Neuronal stem cell (in vitro differentiated cells): ENCODE measurements around the gene MGMT.

Experiments used
- DNase-seq: peaks from one replicate; pipeline ENCODE4 v3.0.0-alpha.2; 2013; ENCODE audit warnings: low spot score
- H2AFZ ChIP-seq: one replicate; pipeline ENCODE4 v1.6.1; 2013; ENCODE audit warnings: mild to moderate bottlenecking, low read length, inconsistent platforms
- H2AK5ac ChIP-seq: 2 replicates; pipeline ENCODE4 v1.6.1; 2013; ENCODE audit warnings: low read depth, mild to moderate bottlenecking, inconsistent platforms, low read length, moderate library complexity, mixed read lengths
- H2BK120ac ChIP-seq: 2 replicates; pipeline ENCODE4 v1.6.1; 2013; ENCODE audit warnings: low read depth, mild to moderate bottlenecking, inconsistent platforms, low read length, moderate library complexity, mixed read lengths
- H2BK12ac ChIP-seq: one replicate; pipeline ENCODE4 v1.6.1; 2013; ENCODE audit warnings: low read length, inconsistent platforms
- H2BK15ac ChIP-seq: 2 replicates; pipeline ENCODE4 v1.6.1; 2013; ENCODE audit warnings: mild to moderate bottlenecking, low read length, inconsistent platforms, mixed read lengths
- H2BK5ac ChIP-seq: one replicate; pipeline ENCODE4 v1.6.1; 2013; ENCODE audit warnings: inconsistent platforms, mild to moderate bottlenecking, low read length, moderate library complexity
- H3K14ac ChIP-seq: one replicate; pipeline ENCODE4 v1.6.1; 2013; ENCODE audit warnings: low read length, inconsistent platforms
- H3K18ac ChIP-seq: 2 replicates; pipeline ENCODE4 v1.6.1; 2013; ENCODE audit warnings: low read length, inconsistent platforms
- H3K23ac ChIP-seq: 2 replicates; pipeline ENCODE4 v1.6.1; 2013; ENCODE audit warnings: low read depth, mild to moderate bottlenecking, mixed read lengths, low read length, inconsistent platforms; ENCODE audit not compliant: poor library complexity
- H3K27ac ChIP-seq: replicated peaks from 3 replicates; pipeline ENCODE4 v1.5.1; 2013; ENCODE audit warnings: low read length, inconsistent platforms
- H3K27me3 ChIP-seq, 3 experiments: 2 replicates each; pipeline ENCODE4 v1.6.1; 2013; ENCODE audit warnings: low read length in 3 of 3, mild to moderate bottlenecking in 2 of 3, inconsistent platforms in 1 of 3, low read depth in 1 of 3, mixed read lengths in 1 of 3, moderate library complexity in 1 of 3; ENCODE audit not compliant: control insufficient read depth in 3 of 3, insufficient read depth in 3 of 3
- H3K36me3 ChIP-seq, 2 donors: replicated peaks in 1 of 2; 2 replicates each; pipeline ENCODE4 v1.6.1; 2013; ENCODE audit warnings: low read length in 2 of 2; ENCODE audit not compliant: control insufficient read depth in 2 of 2, insufficient read depth in 2 of 2
- H3K4ac ChIP-seq: 2 replicates; pipeline ENCODE4 v1.6.1; 2013; ENCODE audit warnings: inconsistent platforms, mild to moderate bottlenecking, low read length, moderate library complexity
- H3K4me1 ChIP-seq, 2 donors: 1 replicate in 1 of 2; 2 replicates in 1 of 2; pipeline ENCODE4 v1.6.1; 2013; ENCODE audit warnings: low read length in 2 of 2, low read depth in 1 of 2; ENCODE audit not compliant: control insufficient read depth in 2 of 2, insufficient read depth in 1 of 2
- H3K4me2 ChIP-seq: one replicate; pipeline ENCODE4 v1.6.1; 2013; ENCODE audit warnings: mild to moderate bottlenecking, low read length, inconsistent platforms; ENCODE audit not compliant: insufficient read depth, poor library complexity, severe bottlenecking
- H3K4me3 ChIP-seq, 2 donors: 2 replicates each; pipeline ENCODE4 v1.5.1; 2013; ENCODE audit warnings: low read length in 2 of 2, mild to moderate bottlenecking in 2 of 2, inconsistent platforms in 1 of 2, moderate library complexity in 1 of 2
- H3K79me1 ChIP-seq: one replicate; pipeline ENCODE4 v1.6.1; 2013; ENCODE audit warnings: low read depth, mild to moderate bottlenecking, inconsistent platforms, low read length, moderate library complexity
- H3K9ac ChIP-seq: one replicate; pipeline ENCODE4 v1.6.1; 2013; ENCODE audit warnings: mild to moderate bottlenecking, low read depth, low read length, inconsistent platforms; ENCODE audit not compliant: poor library complexity
- H3K9me3 ChIP-seq, 2 donors: replicated peaks in 1 of 2; 2 replicates each; pipeline versions ENCODE3 to v1.6.1; 2013; ENCODE audit warnings: low read length in 2 of 2, mild to moderate bottlenecking in 2 of 2, inconsistent platforms in 1 of 2, low read depth in 1 of 2, mixed read lengths in 1 of 2, moderate library complexity in 1 of 2; ENCODE audit not compliant: control insufficient read depth in 2 of 2, insufficient read depth in 1 of 2
- H4K8ac ChIP-seq: one replicate; pipeline ENCODE4 v1.6.1; 2013; ENCODE audit warnings: low read depth, mild to moderate bottlenecking, inconsistent platforms, low read length, moderate library complexity
- H4K91ac ChIP-seq: one replicate; pipeline ENCODE4 v1.6.1; 2013; ENCODE audit warnings: low read length, low read depth, mild to moderate bottlenecking, inconsistent platforms; ENCODE audit not compliant: poor library complexity
- WGBS, 2 donors: extraction: QIAGEN DNeasy Blood & Tissue Kit; methylation state at CpG; one replicate each; pipeline ENCODE4 v1.1.7; 2013; ENCODE audit warnings: missing lambda C conversion rate in 2 of 2, mixed read lengths in 1 of 2; ENCODE audit not compliant: insufficient read length in 2 of 2, insufficient replicate concordance in 1 of 2; ENCODE audit errors: extremely low coverage in 2 of 2; 5-methylcytosine and 5-hydroxymethylcytosine counted together

Gene MGMT

GRCh38 chr10:129421399-129422010 is 45.5 kb upstream of the MGMT start:
- no peak overlapping the region for H3K4ac ChIP-seq
- no peaks in the 10 kb centered on the region for H3K9me3 ChIP-seq

GRCh38 chr10:129424978-129425377 is 42.1 kb upstream of the MGMT start:
- Histone ChIP-seq H2AK5ac (no peak overlapping the region), H3K23ac (no peak overlapping the region), H3K14ac (no peak overlapping the region), H2AFZ (no peak overlapping the region), H3K27me3 (no peaks in the 10 kb centered on the region), H2BK15ac (no peak overlapping the region), H2BK12ac (no peak overlapping the region), H3K4me3 (no peak overlapping the region), H2BK120ac (no peak overlapping the region), H3K9me3 (no peaks in the 10 kb centered on the region), H3K18ac (no peak overlapping the region), H3K4ac (no peak overlapping the region), H4K91ac (no peak overlapping the region), H3K79me1 (no peaks in the 10 kb centered on the region), H3K36me3 (no peaks in the 10 kb centered on the region), H3K27ac (no peak overlapping the region), H3K9ac (no peak overlapping the region), H3K4me2 (no peak overlapping the region), H3K4me1 (peaks cover 0 to 4% of the 10 kb centered on the region in 2 donors), H4K8ac (no peak overlapping the region), H2BK5ac (no peak overlapping the region)
- WGBS, 2 donors, result no CpG with 5 or more reads among the region's 15 CpGs
- DNase-seq, result no peak

More at GRCh38 chr10:129421399-129422010, 45.5 kb upstream of the MGMT start:
- Histone ChIP-seq H3K23ac (peak overlapping the region; percentile 20), H3K36me3 (no peaks in the 10 kb centered on the region), H3K9ac (peak overlapping the region; percentile 67), H4K8ac (peak overlapping the region; percentile 30), H2AFZ (no peak overlapping the region), H3K14ac (no peak overlapping the region), H2BK15ac (peak overlapping the region; percentile 81), H3K4me1 (peaks cover 0 to 7% of the 10 kb centered on the region in 2 donors), H2BK5ac (peak overlapping the region; percentile 35), H3K4me3 (no peak overlapping the region), H3K27ac (no peak overlapping the region), H3K18ac (peak overlapping the region; percentile 53), H2BK120ac (peak overlapping the region; percentile 7), H2BK12ac (peak overlapping the region; percentile 46), H4K91ac (no peak overlapping the region), H3K79me1 (no peaks in the 10 kb centered on the region), H3K27me3 (no peaks in the 10 kb centered on the region), H3K4me2 (no peak overlapping the region), H2AK5ac (peak overlapping the region; percentile 87)
- no CpG with 5 or more reads among the region's 10 CpGs for WGBS, 2 donors
- no peak for DNase-seq

GRCh38 chr10:129426606-129427005 is 40.4 kb upstream of the MGMT start:
- DNase-seq, result no peak
- no CpG with 5 or more reads among the region's 6 CpGs for WGBS, 2 donors
- H4K91ac ChIP-seq, result no peak overlapping the region

GRCh38 chr10:129433266-129433665 is 33.8 kb upstream of the MGMT start:
- H2BK5ac ChIP-seq, result peak overlapping the region; percentile 18
- no peak overlapping the region for H3K4ac ChIP-seq
- H3K27ac ChIP-seq, result no peak overlapping the region
- no CpG with 5 or more reads among the region's 7 CpGs for WGBS, 2 donors
- H3K4me2 ChIP-seq, result no peak overlapping the region
- peak overlapping the region; percentile 55 for H2BK15ac ChIP-seq
- no peak overlapping the region for H2AK5ac ChIP-seq
- no peak overlapping the region for H2BK120ac ChIP-seq
- no peak overlapping the region for H3K23ac ChIP-seq
- no peak overlapping the region for H2BK12ac ChIP-seq
- H3K9me3 ChIP-seq, result peaks cover 0 to 6% of the 10 kb centered on the region in 2 donors
- DNase-seq, result no peak
- no peaks in the 10 kb centered on the region for H3K79me1 ChIP-seq
- H4K8ac ChIP-seq, result no peak overlapping the region
- H3K18ac ChIP-seq, result no peak overlapping the region
- H2AFZ ChIP-seq, result no peak overlapping the region
- no peak overlapping the region for H4K91ac ChIP-seq
- no peak overlapping the region for H3K14ac ChIP-seq
- H3K4me1 ChIP-seq, result no peaks in the 10 kb centered on the region
- H3K4me3 ChIP-seq, result no peak overlapping the region
- no peak overlapping the region for H3K9ac ChIP-seq
- H3K27me3 ChIP-seq, result no peaks in the 10 kb centered on the region
- H3K36me3 ChIP-seq, result no peaks in the 10 kb centered on the region

More at GRCh38 chr10:129426606-129427005, 40.4 kb upstream of the MGMT start:
- Histone ChIP-seq H3K4me1 (peaks cover 0 to 4% of the 10 kb centered on the region in 2 donors), H2AFZ (no peak overlapping the region), H2BK12ac (no peak overlapping the region), H3K23ac (no peak overlapping the region), H4K8ac (no peak overlapping the region), H2BK120ac (no peak overlapping the region), H3K14ac (no peak overlapping the region), H2BK15ac (no peak overlapping the region), H3K4ac (no peak overlapping the region), H3K36me3 (no peaks in the 10 kb centered on the region), H3K79me1 (no peaks in the 10 kb centered on the region), H2BK5ac (no peak overlapping the region), H3K9ac (no peak overlapping the region), H3K4me3 (no peak overlapping the region), H2AK5ac (no peak overlapping the region), H3K27ac (no peak overlapping the region), H3K4me2 (no peak overlapping the region), H3K27me3 (no peaks in the 10 kb centered on the region), H3K18ac (no peak overlapping the region), H3K9me3 (no peaks in the 10 kb centered on the region)
